Muscle of back (tissue), 11 donors: ENCODE measurements around the gene TMEM178B. TPM values are rescaled to one million over a fixed set of nuclear protein-coding genes. Genes with fewer than 3 reads are reported as not detected.
A peak's percentile ranks its signal among the peaks of the same experiment; 100 is the strongest.

Source experiments
- DNase-seq, 3 donors: peaks; one replicate each; pipeline versions ENCODE4 v3.0.0 to v3.0.0-alpha.2; 2013
- polyA plus RNA-seq, 10 donors: library from polyadenylated mRNA; unstranded; fragments of 120-200 nt; gene quantifications; one replicate each; pipeline ENCODE4 v1.2.1, GENCODE V29; 2013; ENCODE audit not compliant: insufficient read length in 10 of 10

The TMEM178B gene
- polyA plus RNA-seq, 10 donors, result 0.38 to 1.4 (median 0.58) TPM

DNA sequence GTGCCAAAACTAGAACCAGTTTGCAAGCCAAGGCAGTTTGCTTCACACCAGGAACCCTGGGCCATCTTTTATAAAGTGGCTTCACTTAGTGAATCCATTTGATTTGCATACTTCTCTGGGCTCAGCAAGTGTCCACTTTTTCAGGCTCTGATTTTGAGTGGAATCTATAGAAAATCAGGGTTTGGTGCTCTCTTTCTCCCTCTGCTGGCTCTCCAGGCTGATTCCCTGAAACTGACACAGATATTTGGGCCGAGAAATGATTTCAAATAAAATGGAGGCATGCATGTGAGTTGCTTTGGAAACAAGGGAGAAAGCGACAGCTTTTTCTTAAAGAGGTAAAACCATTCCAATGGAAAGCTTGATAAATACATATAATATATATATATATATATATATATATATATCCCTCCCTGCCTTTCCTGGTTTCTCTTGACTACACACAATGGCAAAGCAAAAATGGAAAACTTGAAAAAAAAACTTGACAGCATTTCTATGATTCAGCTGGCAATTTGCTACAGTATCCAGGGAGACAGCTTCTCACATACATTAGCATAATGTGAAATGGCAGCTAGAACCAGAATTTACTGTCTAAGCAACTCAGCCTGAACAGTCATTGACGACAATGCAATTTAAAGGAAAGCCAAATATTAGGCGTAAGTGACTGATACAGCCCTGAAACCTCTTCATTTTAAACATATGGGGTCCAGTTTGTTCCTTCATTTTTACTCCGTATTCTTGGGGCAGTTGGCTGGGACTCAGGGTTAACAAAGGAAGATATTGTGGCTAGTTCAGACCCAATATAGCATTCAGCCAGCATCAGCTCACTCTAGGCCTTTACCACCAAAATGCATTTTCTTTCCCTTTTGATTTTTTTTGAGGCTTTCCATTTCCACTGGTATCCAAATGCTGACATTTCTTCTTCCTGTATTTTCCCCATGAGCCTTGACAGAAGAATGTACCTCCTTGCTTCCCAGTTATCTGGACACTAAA is 188.5 kb downstream of the TMEM178B start:
- DNase-seq, result peak in 2 of 3 donors; percentile 11

DNA sequence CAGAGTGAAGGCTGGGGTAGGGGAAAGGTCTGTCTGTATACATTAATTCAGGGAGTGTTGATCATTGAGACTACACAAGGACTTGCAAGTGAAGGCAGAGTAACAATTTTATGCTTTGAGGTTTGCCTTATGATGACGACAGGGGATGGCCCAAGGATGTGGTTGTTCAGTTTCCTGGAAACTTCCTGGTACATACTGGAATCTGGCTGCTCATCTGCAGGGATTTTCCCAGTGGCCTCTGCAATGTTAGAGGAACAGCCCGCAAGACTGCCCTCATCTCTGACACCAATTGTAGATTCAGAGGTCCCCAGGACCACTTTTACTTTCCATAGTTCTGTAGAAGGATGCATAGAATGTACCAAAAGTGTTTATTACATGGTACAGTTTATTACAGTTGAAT is 189.6 kb downstream of the TMEM178B start:
- DNase-seq, result no peak

DNA sequence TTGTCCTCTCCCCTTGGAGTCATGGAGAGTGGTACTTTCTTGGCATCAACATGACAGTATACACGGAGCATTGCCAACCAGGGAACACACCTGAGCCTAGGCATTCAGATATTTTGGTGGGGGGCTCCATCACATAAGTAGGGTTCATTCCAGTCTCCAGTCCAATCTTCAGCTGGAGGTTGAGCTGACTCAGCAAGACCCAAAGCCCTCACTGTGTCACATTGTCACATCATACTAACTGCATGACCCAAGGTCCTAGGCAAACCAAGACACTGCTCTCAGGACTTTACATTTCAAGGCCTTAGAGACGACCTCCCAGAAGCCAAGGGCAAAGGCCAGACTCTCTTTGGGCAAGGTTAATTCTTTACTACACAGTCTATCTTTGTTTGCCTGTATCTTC is 190.1 kb downstream of the TMEM178B start:
- DNase-seq, result no peak

DNA sequence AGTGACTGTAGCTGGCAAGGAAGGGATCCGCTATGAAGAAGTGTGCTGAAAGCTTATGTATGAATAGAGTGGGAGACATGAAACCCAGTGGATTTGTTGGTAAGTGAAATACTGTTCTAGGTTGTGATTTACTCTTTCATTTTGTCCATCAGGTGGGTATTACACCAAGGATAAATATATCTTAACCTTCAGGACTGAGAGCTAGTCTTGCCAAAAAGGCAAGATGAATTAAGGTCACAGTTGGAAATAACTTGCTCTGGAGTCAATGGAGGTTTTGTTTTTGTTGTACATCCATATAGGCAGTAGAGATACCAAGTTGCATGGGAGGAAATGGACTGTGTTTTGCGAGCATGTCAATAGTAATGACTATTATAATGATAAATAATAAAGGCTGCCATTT is 190.6 kb downstream of the TMEM178B start:
- no peak for DNase-seq

DNA sequence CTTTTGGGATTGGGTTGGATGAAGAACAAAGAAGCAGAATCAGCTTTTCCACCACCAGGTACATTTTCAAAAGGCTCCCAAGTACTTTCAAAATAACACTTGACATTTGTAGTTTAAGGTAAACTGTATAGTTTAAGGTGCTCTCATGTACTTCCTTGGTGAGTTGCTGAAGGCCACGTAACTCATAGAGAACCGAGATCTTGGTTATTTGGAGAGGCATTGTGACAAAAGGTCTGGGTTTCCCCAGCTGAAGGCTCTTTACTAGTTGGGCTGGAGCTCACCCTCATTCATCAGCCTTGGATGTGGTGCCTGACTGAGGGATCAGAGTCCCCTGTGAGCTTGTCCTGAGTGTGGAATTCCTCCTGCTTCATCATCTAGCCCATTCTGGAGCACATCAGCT is 191.8 kb downstream of the TMEM178B start:
- no peak for DNase-seq

DNA sequence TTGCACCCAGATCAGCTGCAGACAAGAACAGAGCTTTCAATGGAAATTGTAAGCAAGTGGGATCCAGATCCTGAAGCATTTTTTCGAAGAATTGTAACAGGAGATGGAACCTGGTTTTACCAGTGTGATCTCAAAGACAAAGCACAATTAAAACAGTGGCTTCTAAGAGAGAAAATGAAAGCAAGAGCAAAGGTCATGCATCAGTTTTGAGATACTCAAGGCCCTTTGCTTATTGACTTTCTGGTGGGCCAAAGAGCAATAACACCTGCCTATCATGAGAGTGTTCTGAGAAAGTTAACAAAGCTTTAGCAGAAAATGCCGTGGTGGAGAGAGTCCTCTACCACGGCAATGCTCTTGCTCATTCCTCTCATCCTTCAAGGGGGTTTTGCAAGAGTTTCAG is 194.8 kb downstream of the TMEM178B start:
- no peak for DNase-seq

DNA sequence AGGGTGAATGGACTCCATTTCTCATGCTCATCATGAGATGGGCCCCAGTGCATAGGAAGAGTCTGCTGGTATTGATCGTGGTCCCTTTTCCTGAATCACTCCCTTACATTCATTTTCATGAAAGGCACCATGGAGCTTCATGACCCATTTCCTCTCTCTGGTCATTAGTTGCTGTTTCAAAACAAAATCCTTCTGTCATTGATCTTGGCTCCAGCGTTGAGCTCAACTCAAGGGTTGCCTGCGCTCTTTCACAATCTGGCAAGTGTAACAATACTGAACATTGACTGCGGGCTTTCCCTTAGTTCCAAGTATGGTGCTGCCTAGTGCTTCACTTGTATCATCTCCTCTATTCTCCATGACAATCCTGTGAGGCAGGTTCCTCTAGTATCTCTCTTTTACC is 197.6 kb downstream of the TMEM178B start:
- no peak for DNase-seq

DNA sequence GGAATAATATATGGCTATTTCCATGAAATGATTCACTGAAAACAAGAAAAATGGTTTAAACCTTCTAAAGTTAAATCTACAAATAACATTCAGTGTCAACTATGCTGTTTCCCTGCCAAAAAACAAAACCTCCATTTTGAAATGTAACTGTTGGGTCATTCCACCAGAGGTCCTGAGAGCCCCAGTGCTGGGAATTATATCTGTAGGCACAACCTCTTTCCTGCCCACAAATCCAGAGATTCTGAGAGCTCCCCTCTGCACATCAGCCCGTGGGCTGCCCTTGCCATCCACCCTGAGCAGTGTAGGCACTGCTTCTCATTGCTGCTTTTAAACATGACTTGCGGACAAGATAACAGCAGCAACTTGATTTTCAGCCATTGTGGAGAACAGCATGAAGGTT is 198.6 kb downstream of the TMEM178B start:
- no peak for DNase-seq

DNA sequence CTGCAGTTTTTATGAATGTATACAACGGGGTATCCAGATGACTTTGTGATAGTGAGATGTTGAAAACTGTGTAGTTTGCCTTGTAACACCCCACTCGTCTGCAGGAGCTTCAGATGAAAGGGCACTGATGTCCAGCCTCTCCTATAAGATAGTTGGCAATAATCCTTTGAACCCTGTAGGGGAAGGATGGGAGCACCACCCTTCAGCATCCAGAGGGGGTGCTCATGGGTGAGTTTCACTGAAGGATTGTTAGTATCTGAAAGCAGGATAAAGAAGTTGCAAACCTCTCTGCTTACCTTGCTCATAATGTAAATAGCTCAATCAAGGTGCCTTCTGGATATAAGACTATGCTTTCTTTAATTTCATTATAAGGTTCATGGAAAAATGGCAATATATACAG is 201.5 kb downstream of the TMEM178B start:
- no peak for DNase-seq

DNA sequence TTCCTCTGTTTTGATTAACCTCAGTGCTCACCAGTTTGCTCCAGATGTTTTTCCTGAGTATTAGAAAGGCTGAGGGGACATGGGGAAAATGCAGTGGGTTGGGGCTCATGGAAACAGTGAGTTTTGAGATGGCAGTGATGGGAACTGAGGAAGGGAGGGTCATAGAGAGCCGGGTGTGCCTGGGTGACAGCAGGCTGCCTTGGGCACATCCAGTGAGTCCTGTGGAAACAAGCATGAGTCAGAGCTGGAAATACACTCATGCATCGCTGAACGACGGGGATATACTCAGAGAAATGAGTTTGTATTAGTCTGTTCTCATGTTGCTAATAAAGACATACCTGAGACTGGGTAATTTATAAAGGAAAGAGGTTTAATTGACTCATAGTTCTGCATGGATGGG is 202.2 kb downstream of the TMEM178B start:
- no peak for DNase-seq

DNA sequence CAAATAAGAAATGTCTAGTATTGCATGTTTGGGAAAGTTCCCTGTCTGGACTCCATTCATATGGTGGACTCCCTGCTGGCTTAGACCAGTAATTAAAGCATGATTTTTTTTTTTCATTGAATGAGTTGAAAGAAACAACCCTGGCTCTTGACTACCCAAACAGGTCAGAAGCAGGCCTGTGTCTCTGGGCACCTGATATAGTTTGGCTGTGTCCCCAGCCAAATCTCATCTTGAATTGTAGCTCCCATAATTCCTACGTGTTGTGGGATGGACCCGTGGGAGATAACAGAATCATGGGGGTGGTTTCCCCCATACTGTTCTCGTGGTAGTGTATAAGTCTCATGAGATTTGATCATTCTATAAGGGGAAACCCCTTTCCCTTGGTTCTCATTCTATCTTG is 206.2 kb downstream of the TMEM178B start:
- DNase-seq, result no peak

DNA sequence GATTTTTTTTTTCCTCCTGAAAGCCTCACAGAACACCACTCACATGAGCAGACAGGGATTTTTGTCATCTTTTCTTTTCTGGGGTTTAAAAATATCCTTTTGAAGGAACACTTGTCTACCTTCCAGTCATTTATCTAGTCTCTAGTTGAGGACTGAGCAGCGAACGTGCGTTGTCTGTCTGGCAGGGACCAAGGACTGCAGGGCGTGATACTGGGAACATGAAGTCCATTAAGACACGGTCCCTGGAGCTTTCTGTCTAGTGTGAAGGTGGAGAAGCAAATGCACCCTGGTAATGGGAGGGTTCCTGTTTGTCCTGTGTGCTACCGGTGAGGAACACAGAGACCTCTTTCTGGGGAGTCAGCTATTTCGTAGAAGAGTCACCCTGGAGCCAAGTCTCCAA is 207.4 kb downstream of the TMEM178B start:
- DNase-seq, result no peak

DNA sequence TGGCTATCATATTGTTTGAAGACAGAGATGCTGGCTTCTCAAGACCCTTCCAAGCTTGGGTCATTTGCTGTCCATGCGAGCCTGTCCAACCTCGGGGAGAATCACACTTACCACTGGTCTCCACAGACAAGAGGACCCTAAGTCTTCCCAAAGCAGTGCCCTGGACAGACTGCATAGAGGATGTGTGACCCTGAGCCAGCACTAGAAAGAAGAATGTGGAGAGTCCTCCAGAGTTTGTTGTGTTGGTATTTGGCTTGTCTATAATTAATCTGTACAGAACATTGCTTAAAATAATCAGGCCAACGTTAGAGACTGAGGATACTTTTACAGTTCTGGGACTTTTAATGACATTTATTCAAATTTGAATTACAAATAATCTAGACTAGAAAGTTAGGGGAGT is 212.7 kb downstream of the TMEM178B start:
- DNase-seq, result no peak

DNA sequence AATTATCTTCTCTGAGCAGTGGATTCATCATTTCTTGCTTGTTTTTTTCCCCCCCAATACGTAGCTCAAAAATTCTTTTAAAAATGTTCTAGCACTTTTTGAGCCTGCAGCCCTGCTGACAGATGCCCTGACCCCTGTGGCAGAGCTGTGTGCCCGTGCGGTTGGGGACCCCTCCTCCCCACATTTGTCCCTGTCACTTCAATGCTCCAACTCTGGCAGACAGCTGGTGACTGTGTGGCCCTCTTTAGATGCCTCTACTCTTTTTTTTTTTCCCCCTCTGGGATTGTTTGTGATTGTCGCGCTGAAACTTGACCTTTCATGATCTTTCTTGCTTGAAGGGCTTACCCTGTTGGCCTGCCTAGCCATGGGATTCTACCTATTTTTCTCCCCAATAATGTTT is 214.1 kb downstream of the TMEM178B start:
- no peak for DNase-seq

DNA sequence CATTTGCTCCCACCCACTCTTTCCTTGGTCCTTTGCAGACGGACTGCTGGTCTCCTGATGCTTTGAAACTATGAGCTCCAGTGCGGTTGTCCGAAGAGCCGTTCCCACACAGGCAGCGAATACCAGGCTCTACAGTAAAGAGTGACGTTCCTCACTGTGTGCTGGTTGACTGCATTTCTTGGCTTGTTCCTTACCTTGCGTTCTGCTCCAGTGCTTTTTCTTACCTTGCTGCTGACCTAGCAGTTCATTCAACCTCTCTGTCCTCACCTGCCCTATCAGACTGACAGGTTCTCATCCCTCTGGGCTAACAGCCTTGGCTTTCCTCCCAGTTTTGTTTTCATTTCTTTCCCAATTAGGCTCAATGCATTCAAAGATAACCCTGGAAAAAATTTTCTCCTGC is 214.8 kb downstream of the TMEM178B start:
- no peak for DNase-seq

DNA sequence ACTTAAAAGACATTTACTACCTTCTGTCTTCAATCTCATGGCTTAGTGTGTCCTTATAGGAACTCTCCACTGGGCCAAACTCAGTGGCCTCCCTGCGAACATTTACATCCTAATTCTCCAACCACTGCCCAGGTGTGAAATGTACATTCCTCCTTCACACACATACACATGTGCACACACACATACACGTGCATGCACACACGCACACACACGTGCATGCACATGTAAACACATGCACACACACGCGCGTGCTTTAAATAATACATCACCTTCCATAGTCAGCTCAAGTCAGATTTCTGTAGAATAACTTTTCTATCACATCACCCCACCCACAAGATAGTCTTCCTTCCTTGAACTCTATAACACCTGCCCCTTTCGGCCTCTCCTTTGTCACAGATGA is 216.5 kb downstream of the TMEM178B start:
- DNase-seq, result no peak

DNA sequence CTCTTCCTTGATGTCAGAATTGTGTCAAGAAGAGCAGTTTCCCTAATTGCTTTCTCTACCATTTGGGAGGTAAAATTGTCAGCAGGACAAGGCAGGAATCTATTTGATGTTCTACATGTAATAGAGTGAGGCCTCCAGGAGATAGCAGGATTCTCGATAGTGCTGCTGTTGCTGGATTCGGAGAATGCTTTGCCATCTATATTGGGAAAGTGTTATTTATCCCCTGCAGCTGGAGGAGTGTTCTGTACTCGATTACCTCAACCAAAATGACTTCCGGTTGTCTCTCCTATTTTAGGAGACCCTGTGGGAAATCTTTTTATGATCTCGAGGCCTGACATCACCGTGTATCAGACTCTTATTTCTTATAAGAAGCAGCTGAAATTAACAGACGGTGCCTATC is 217.1 kb downstream of the TMEM178B start:
- no peak for DNase-seq

DNA sequence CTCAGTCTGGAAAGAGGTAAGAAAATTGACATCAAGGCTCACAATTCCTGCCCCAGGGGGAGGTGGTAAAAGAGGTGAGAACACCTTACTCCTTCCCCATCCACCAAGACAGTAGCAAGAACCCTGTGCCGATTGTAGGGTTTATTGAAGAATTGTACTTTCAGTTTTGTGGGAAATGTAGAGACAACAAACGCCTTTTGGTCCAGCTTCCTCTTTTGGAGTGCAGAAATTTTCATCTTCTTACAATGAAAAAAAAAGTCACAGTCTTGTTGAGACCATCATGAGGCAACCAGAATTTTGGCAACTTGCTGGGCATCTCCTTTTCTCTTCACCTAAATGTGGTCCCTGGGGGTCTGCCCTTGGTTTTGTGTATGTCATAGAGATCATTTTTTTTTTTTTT is 217.7 kb downstream of the TMEM178B start:
- no peak for DNase-seq

DNA sequence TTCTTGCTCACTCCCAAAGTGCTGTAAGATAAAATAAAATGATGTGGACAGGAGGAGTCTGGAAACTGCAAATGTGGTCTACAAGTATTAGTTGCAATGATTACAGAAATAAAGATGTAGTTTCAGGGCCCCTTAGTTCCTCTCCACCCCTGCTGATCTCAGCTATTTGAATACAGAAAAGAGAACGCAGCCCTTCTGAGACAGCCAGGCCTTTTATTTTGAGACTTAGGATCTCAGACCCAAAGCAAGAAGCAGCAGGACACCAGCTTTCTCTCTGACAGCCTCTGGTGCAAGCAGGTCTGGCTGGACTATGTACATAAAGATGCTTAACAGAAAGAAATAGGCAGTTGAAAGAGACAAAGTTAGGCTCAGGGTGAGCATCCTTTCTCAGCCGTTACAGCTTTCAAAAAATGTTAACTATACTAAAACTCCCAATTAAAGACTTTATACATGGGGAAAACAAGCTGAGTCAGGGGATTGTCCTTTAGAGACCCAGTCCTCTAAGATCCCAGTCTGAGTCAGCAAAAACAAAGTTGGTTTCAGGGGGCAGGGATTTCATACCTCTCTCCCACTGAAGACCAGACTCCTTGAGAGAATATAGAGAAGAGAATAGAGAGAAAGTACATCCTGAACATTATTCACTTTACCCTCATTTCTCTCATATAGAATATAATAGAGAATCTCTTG is 220.4 kb downstream of the TMEM178B start:
- DNase-seq, result no peak

DNA sequence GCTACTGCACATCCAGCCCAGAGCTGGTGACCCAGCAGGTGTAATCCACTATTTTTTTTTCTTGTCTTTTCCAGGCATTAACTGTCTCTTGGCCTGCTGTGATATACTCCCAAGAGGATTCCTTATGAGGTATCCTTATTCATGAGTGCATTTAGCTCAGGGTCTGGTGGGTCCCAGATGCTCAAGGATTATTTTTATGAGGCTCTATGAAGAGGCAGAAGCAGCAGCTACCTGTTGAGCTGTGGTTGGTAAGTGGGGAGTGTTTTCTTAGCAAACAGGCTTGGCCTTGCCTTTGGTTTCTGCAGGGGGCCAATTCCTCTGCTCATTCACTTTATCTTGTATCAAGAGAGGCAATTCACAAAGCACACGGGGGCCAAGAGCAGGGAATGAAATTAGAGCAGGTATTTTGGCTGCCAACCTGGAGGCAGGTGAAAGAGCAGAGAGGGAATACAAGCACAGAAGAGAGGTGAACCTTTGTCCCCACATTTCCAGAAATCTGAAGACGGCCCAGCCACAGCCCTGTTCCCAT is 221.6 kb downstream of the TMEM178B start:
- DNase-seq, result no peak

DNA sequence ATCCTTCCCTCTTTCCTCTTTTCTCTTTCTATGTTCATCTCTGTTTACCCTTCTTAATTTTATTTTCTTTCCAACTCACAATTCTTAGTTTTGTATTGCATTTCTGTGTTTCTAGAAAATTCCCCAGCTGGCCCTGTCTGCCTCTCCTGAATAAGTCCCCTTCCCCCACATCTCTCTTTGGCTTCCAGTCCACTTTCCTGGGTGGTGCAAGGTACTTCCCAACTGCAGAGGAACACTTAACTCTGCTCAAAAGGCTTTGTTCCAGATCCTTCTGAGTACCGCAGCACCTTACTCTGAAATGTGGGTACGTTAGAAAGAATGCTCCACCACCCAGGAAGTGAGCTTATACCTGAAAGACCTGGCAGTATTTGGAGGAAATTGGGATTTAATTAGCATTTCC is 227.0 kb downstream of the TMEM178B start:
- DNase-seq, result no peak

DNA sequence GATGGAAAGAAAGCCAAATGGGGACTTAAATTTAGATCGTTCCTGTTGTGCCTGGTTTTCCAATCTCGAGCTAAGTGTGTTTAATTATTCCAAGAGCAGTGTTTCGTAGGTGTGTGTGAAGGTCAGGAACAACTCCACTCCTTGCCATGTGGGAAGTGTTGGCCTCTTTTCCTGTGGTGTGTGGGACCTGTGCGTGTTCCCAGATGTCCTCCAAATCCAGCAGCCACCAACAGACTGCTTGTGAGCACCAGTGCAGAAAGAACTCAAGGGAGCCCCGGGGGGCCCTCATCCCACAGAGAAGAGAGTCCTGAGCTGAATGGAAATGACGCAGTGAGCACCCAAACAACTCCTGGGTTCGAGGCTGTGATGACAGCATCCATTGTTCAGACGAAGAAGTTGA is 227.7 kb downstream of the TMEM178B start:
- no peak for DNase-seq

DNA sequence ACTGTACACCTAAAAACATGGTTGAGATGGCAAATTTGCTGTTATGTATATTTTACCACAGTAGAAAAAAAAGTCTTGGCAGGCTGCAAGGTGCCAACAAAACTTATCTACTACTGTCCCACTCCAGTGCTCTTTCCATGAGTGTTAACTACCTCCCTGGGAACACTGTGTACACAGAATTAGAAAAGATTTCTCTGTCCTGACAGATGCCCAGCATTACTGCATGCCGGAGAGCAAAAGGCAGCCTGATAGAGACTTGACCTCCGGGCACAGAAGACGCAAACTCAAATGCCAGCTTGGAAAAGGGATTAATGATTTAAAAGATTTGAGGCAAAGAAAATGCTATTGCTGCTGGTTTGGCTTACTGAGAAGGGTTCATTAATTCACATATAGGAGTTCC is 228.8 kb downstream of the TMEM178B start:
- no peak for DNase-seq
